Activated T-helper 17 cell treated with anti-CD3 and anti-CD28 coated beads, Interleukin-2, amount 50 U/mL, for 72 hours (primary cell): ENCODE measurements around the gene DIP2C. TPM values are rescaled to one million over a fixed set of nuclear protein-coding genes. Genes with fewer than 3 reads are reported as not detected.

Experiments used
- ATAC-seq: fragments of 150-1000 bp; cut with Tn5 transposase; replicated peaks from 2 replicates; pipeline ENCODE4 v1.10.0; 2021; ENCODE audit warnings: mild to moderate bottlenecking, moderate library complexity
- H3K27ac Mint-ChIP-seq: one replicate; pipeline ENCODE4 v1.8.0; 2022; ENCODE audit warnings: mixed read lengths
- H3K27me3 Mint-ChIP-seq: one replicate; pipeline ENCODE4 v1.8.0; 2022; ENCODE audit warnings: mixed read lengths
- H3K36me3 Mint-ChIP-seq: one replicate; pipeline ENCODE4 v1.8.0; 2022; ENCODE audit warnings: low read depth, mild to moderate bottlenecking, mixed read lengths
- H3K4me1 Mint-ChIP-seq: one replicate; pipeline ENCODE4 v1.8.0; 2022; ENCODE audit warnings: mixed read lengths
- H3K4me3 Mint-ChIP-seq: one replicate; pipeline ENCODE4 v1.8.0; 2022; ENCODE audit warnings: mild to moderate bottlenecking, mixed read lengths
- H3K9me3 Mint-ChIP-seq: one replicate; pipeline ENCODE4 v1.8.0; 2022; ENCODE audit warnings: mixed read lengths
- total RNA-seq, 2 donors: library from RNA; stranded (reverse); gene quantifications; one replicate each; pipeline ENCODE4 v1.2.3, GENCODE V29; 2022

The DIP2C gene
- total RNA-seq, 2 donors from 2014 or later, result 1.1 to 1.9 TPM

GRCh38 chr10:299969-300368, 389.5 kb downstream of the DIP2C start:
- H3K36me3 Mint-ChIP-seq, result no peaks in the 10 kb centered on the region
- no peaks in the 10 kb centered on the region for H3K9me3 Mint-ChIP-seq
- H3K4me3 Mint-ChIP-seq, result no peak overlapping the region
- H3K27ac Mint-ChIP-seq, result no peak overlapping the region
- no peaks in the 10 kb centered on the region for H3K27me3 Mint-ChIP-seq
- no peak for ATAC-seq
- H3K4me1 Mint-ChIP-seq, result no peaks in the 10 kb centered on the region

- no peaks in the 10 kb centered on the region for H3K4me1 Mint-ChIP-seq
- H3K9me3 Mint-ChIP-seq, result no peaks in the 10 kb centered on the region
- H3K36me3 Mint-ChIP-seq, result no peaks in the 10 kb centered on the region
- no peak overlapping the region for H3K4me3 Mint-ChIP-seq
- no peaks in the 10 kb centered on the region for H3K27me3 Mint-ChIP-seq
- H3K27ac Mint-ChIP-seq, result no peak overlapping the region
- ATAC-seq, result no peak
Measured at GRCh38 chr10:299512-299911, 390.0 kb downstream of the DIP2C start.

- Mint-ChIP-seq H3K27ac (no peak overlapping the region), H3K4me3 (no peak overlapping the region), H3K4me1 (no peaks in the 10 kb centered on the region), H3K27me3 (no peaks in the 10 kb centered on the region), H3K36me3 (no peaks in the 10 kb centered on the region), H3K9me3 (no peaks in the 10 kb centered on the region)
- ATAC-seq, result no peak
Measured at GRCh38 chr10:298033-298432, 391.4 kb downstream of the DIP2C start.

GRCh38 chr10:297567-297966, 391.9 kb downstream of the DIP2C start:
- Mint-ChIP-seq H3K27me3 (no peaks in the 10 kb centered on the region), H3K27ac (no peak overlapping the region), H3K4me1 (no peaks in the 10 kb centered on the region), H3K4me3 (no peak overlapping the region), H3K36me3 (no peaks in the 10 kb centered on the region), H3K9me3 (no peaks in the 10 kb centered on the region)
- ATAC-seq, result no peak

DNA sequence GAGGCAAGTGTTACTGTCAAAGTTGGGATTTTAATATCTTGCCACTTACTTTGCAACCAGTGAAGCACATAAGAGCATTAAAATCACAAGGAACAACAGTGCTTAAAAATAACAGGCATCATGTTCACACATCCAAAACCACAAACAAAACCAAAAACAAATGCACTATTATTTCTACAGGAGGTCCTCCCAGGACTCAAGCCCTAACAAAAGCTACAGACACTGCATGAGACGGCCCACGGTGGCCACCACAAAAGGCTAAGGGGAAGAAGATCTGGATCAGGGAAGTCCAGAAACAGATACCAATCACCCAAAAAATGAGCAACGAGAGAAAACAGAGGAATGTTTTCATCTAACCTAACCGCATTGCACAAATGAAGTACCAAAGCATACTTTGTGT, 395.8 kb downstream of the DIP2C start:
- Mint-ChIP-seq H3K36me3 (no peaks in the 10 kb centered on the region), H3K4me3 (no peak overlapping the region), H3K9me3 (no peaks in the 10 kb centered on the region), H3K27me3 (no peaks in the 10 kb centered on the region), H3K4me1 (no peaks in the 10 kb centered on the region), H3K27ac (no peak overlapping the region)
- no peak for ATAC-seq

GRCh38 chr10:290026-290725, 399.3 kb downstream of the DIP2C start:
- no peaks in the 10 kb centered on the region for H3K9me3 Mint-ChIP-seq
- H3K4me3 Mint-ChIP-seq, result no peak overlapping the region
- ATAC-seq, result no peak
- H3K36me3 Mint-ChIP-seq, result no peaks in the 10 kb centered on the region
- H3K27ac Mint-ChIP-seq, result no peak overlapping the region
- H3K27me3 Mint-ChIP-seq, result no peaks in the 10 kb centered on the region
- no peaks in the 10 kb centered on the region for H3K4me1 Mint-ChIP-seq

GRCh38 chr10:289581-289980, 399.9 kb downstream of the DIP2C start:
- no peak for ATAC-seq
- Mint-ChIP-seq H3K4me1 (no peaks in the 10 kb centered on the region), H3K36me3 (no peaks in the 10 kb centered on the region), H3K4me3 (no peak overlapping the region), H3K27me3 (no peaks in the 10 kb centered on the region), H3K27ac (no peak overlapping the region), H3K9me3 (no peaks in the 10 kb centered on the region)

- Mint-ChIP-seq H3K4me1 (peaks cover 6% of the 10 kb centered on the region), H3K4me3 (no peak overlapping the region), H3K36me3 (no peaks in the 10 kb centered on the region), H3K27ac (no peak overlapping the region), H3K9me3 (peaks cover 4% of the 10 kb centered on the region), H3K27me3 (no peaks in the 10 kb centered on the region)
- no peak for ATAC-seq
Measured at GRCh38 chr10:288316-289200, 400.9 kb downstream of the DIP2C start.

DNA sequence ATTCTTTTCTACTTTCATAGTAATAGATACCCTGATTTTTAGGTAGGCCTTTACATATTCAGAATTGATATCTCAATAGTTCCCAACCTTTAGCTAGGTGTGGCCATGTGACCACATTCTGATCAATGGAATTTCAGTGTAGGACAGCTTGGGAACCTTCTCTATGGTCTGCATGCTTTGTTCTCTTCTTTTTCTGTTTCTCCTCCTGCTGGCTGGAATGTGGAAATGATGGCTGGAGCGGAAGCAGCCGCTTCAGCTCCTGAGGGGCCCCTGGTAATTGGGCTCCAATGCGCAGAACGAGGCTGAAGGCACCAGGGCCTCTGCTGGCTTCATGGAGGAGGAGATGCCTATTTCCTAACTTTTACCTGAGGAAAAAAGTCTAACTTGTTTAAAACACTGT, 401.7 kb downstream of the DIP2C start:
- Mint-ChIP-seq H3K27me3 (no peaks in the 10 kb centered on the region), H3K9me3 (peaks cover 4% of the 10 kb centered on the region)

GRCh38 chr10:287026-287709, 402.3 kb downstream of the DIP2C start:
- no peak for ATAC-seq
- H3K27me3 Mint-ChIP-seq, result no peaks in the 10 kb centered on the region

More for the DNA sequence above, 401.7 kb downstream of the DIP2C start:
- ATAC-seq, result no peak
- H3K27ac Mint-ChIP-seq, result no peak overlapping the region
- H3K4me3 Mint-ChIP-seq, result no peak overlapping the region
- H3K36me3 Mint-ChIP-seq, result no peaks in the 10 kb centered on the region
- peaks cover 6% of the 10 kb centered on the region for H3K4me1 Mint-ChIP-seq

DNA sequence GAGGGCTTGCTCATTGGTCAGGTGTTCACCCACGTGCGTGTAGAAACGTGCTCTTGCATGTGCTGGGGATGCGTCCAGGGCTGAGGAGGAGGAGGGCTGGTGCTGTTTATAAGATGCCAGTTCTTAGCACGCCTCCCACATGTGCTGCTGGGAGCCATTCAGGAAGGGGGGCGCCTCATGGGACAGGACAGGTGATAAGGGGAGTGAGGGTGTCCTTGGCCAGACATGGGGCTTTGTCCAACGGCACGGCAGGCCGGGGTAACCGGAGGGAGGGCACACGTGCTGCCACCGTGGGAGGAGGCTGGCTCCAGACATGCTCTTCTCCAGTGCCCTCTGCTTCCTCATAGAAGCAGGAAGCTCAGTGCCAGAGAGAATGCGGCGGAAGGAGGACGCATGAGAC, 404.3 kb downstream of the DIP2C start:
- Mint-ChIP-seq H3K4me1 (peaks cover 6% of the 10 kb centered on the region), H3K9me3 (peaks cover 4% of the 10 kb centered on the region), H3K27ac (no peak overlapping the region), H3K27me3 (no peaks in the 10 kb centered on the region), H3K4me3 (peak overlapping the region; percentile 76), H3K36me3 (peaks cover 10% of the 10 kb centered on the region)
- ATAC-seq, result no peak

More at GRCh38 chr10:287026-287709, 402.3 kb downstream of the DIP2C start:
- Mint-ChIP-seq H3K27ac (no peak overlapping the region), H3K9me3 (peaks cover 4% of the 10 kb centered on the region), H3K4me3 (no peak overlapping the region), H3K4me1 (peaks cover 6% of the 10 kb centered on the region), H3K36me3 (no peaks in the 10 kb centered on the region)

DNA sequence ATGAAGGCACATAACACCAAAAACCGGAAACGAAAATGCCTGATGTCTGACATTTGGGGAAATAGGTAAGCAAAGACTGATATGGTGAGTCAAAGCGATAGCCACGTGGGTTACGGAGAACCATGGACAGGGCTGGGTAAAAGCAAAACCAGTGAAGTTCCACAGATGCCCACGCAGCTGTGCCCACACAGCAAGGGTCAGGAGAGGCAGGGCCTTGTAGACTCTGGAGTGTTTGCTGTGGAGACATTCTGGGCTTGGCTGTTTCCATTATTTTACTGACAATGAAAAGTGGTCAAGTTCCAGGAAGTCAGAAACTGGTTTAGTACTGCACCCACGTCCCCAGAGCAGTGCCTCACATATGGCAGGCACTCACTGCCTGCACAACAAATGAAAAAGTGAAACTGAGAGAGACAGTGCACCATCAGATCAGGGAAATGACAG, 405.5 kb downstream of the DIP2C start:
- Mint-ChIP-seq H3K36me3 (peaks cover 10% of the 10 kb centered on the region), H3K27ac (peak overlapping the region; percentile 89), H3K4me1 (peaks cover 6% of the 10 kb centered on the region), H3K4me3 (peak overlapping the region; percentile 76), H3K9me3 (peaks cover 4% of the 10 kb centered on the region), H3K27me3 (no peaks in the 10 kb centered on the region)
- peak; percentile 88 for ATAC-seq

DNA sequence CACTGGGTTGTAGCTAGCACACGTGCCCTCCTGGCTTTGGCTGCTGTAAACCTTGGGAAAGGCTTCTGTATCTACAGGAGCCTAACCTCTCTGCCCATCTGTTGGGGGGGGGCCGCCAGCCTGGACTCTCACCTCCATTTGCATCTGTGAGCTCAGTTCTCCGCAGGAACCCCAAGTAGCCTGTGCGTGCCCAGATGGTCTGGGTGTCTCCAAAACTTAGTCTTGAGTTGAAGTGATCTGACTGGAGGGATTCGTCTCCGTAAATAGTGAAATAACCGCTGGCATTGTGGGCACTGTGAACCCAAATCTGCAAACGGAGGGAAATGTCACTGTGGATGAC, 406.4 kb downstream of the DIP2C start:
- Mint-ChIP-seq H3K27ac (peak overlapping the region; percentile 89), H3K4me1 (peaks cover 6% of the 10 kb centered on the region), H3K27me3 (no peaks in the 10 kb centered on the region), H3K4me3 (peak overlapping the region; percentile 76), H3K36me3 (peaks cover 10% of the 10 kb centered on the region), H3K9me3 (peaks cover 4% of the 10 kb centered on the region)
- no peak for ATAC-seq

- Mint-ChIP-seq H3K27ac (no peak overlapping the region), H3K9me3 (peaks cover 4% of the 10 kb centered on the region), H3K27me3 (no peaks in the 10 kb centered on the region), H3K4me1 (peaks cover 6% of the 10 kb centered on the region), H3K36me3 (peaks cover 13% of the 10 kb centered on the region), H3K4me3 (peak overlapping the region; percentile 76)
- ATAC-seq, result peak; percentile 50
Measured at GRCh38 chr10:282294-283139, 407.0 kb downstream of the DIP2C start.
